ENCODE measurements around the gene FKBP14. TPM values are rescaled to one million over a fixed set of nuclear protein-coding genes. Genes with fewer than 3 reads are reported as not detected.
A peak's percentile ranks its signal among the peaks of the same experiment; 100 is the strongest.

The FKBP14 gene
- total and polyA plus RNA-seq, 2 donors from 2014 or later, result 3.2 to 15.4 TPM

GRCh38 chr7:30010021-30010420 is 16.5 kb downstream of the FKBP14 start:
- TF ChIP-seq CTCF (IDR thresholded peaks at IDR 0.05; ENCODE audit: borderline replicate concordance, extremely low read depth, insufficient read depth), result no peak
- DNase-seq (peak in 2 of 5 donors; percentile 65 to 71), FAIRE-seq (no peak)
- Histone ChIP-seq H3K27me3 (ENCODE audit: control insufficient read depth, insufficient read depth, low read length) (no peaks in the 10 kb centered on the region), H3K27ac (ENCODE audit: low read depth in 2 of 2, low read length in 2 of 2) (no peak overlapping the region), H3K36me3 (ENCODE audit: control insufficient read depth in 2 of 3, insufficient read depth in 3 of 3, low read length in 3 of 3) (no peaks in the 10 kb centered on the region), H3K4me1 (ENCODE audit: control insufficient read depth in 2 of 3, insufficient read depth in 2 of 3, low read depth in 1 of 3, low read length in 3 of 3) (peaks cover 0 to 3% (median 0%) of the 10 kb centered on the region in 3 donors), H3K9me3 (ENCODE audit: control insufficient read depth in 2 of 3, insufficient read depth in 1 of 3, low read length in 3 of 3) (no peaks in the 10 kb centered on the region), H3K4me3 (ENCODE audit: low read length in 3 of 3) (no peak overlapping the region), H3K9ac (ENCODE audit: low read length in 3 of 3) (no peak overlapping the region)
- intact Hi-C loops (cut with DNase I), result no loop called here

- Histone ChIP-seq H3K27me3 (ENCODE audit: control insufficient read depth, insufficient read depth, low read length) (no peaks in the 10 kb centered on the region), H3K9me3 (ENCODE audit: control insufficient read depth in 2 of 3, insufficient read depth in 1 of 3, low read length in 3 of 3) (no peaks in the 10 kb centered on the region), H3K27ac (ENCODE audit: low read depth in 2 of 2, low read length in 2 of 2) (no peak overlapping the region), H3K4me1 (ENCODE audit: control insufficient read depth in 2 of 3, insufficient read depth in 2 of 3, low read depth in 1 of 3, low read length in 3 of 3) (peaks cover 0 to 3% (median 0%) of the 10 kb centered on the region in 3 donors), H3K4me3 (ENCODE audit: low read length in 3 of 3) (no peak overlapping the region), H3K36me3 (ENCODE audit: control insufficient read depth in 2 of 3, insufficient read depth in 3 of 3, low read length in 3 of 3) (no peaks in the 10 kb centered on the region), H3K9ac (ENCODE audit: low read length in 3 of 3) (no peak overlapping the region)
- no peak for TF ChIP-seq CTCF (IDR thresholded peaks at IDR 0.05; ENCODE audit: borderline replicate concordance, extremely low read depth, insufficient read depth)
- intact Hi-C loops (cut with DNase I), result no loop called here
- DNase-seq, result no peak
- FAIRE-seq, result no peak
These were observed 21.0 kb downstream of the FKBP14 start for GRCh38 chr7:30005464-30005863.

- Histone ChIP-seq H3K27me3 (ENCODE audit: control insufficient read depth, insufficient read depth, low read length) (no peaks in the 10 kb centered on the region), H3K4me3 (ENCODE audit: low read length in 3 of 3) (no peak overlapping the region), H3K9ac (ENCODE audit: low read length in 3 of 3) (no peak overlapping the region), H3K4me1 (ENCODE audit: control insufficient read depth in 2 of 3, insufficient read depth in 2 of 3, low read depth in 1 of 3, low read length in 3 of 3) (no peaks in the 10 kb centered on the region), H3K36me3 (ENCODE audit: control insufficient read depth in 2 of 3, insufficient read depth in 3 of 3, low read length in 3 of 3) (no peaks in the 10 kb centered on the region), H3K27ac (ENCODE audit: low read depth in 2 of 2, low read length in 2 of 2) (no peak overlapping the region), H3K9me3 (ENCODE audit: control insufficient read depth in 2 of 3, insufficient read depth in 1 of 3, low read length in 3 of 3) (no peaks in the 10 kb centered on the region)
- DNase-seq, result peak in 2 of 5 donors; percentile 32 to 37
- no peak for FAIRE-seq
- intact Hi-C loops (cut with DNase I), result no loop called here
- TF ChIP-seq CTCF (IDR thresholded peaks at IDR 0.05; ENCODE audit: borderline replicate concordance, extremely low read depth, insufficient read depth), result no peak
These were observed 23.4 kb downstream of the FKBP14 start for GRCh38 chr7:30003098-30003497.

GRCh38 chr7:30001998-30002397 is 24.5 kb downstream of the FKBP14 start:
- Histone ChIP-seq H3K9me3 (ENCODE audit: control insufficient read depth in 2 of 3, insufficient read depth in 1 of 3, low read length in 3 of 3) (no peaks in the 10 kb centered on the region), H3K36me3 (ENCODE audit: control insufficient read depth in 2 of 3, insufficient read depth in 3 of 3, low read length in 3 of 3) (no peaks in the 10 kb centered on the region), H3K27ac (ENCODE audit: low read depth in 2 of 2, low read length in 2 of 2) (no peak overlapping the region), H3K4me1 (ENCODE audit: control insufficient read depth in 2 of 3, insufficient read depth in 2 of 3, low read depth in 1 of 3, low read length in 3 of 3) (no peaks in the 10 kb centered on the region), H3K4me3 (ENCODE audit: low read length in 3 of 3) (no peak overlapping the region), H3K27me3 (ENCODE audit: control insufficient read depth, insufficient read depth, low read length) (no peaks in the 10 kb centered on the region), H3K9ac (ENCODE audit: low read length in 3 of 3) (no peak overlapping the region)
- intact Hi-C loops (cut with DNase I), result no loop called here
- DNase-seq (no peak), FAIRE-seq (no peak)
- no peak for TF ChIP-seq CTCF (IDR thresholded peaks at IDR 0.05; ENCODE audit: borderline replicate concordance, extremely low read depth, insufficient read depth)
